T-helper 17 cell (primary cell): ENCODE data around the gene PRDX4. TPM values are rescaled to one million over a fixed set of nuclear protein-coding genes. Genes with fewer than 3 reads are reported as not detected.
A peak's percentile ranks its signal among the peaks of the same experiment; 100 is the strongest.

Experiments used
- ATAC-seq: fragments of 150-1000 bp; cut with Tn5 transposase; 2 replicates; pipeline ENCODE4 v1.10.0; 2021; ENCODE audit warnings: mild to moderate bottlenecking, moderate library complexity
- DNase-seq, 3 donors: peaks; one replicate each; pipeline versions ENCODE4 v3.0.0 to v3.0.0-alpha.2; 2020 to 2021
- H3K9me3 ChIP-seq: one replicate; pipeline ENCODE4 v1.7.0; 2013; ENCODE audit warnings: low read length, mild to moderate bottlenecking; ENCODE audit not compliant: control insufficient read depth, poor library complexity, severe bottlenecking
- H3K27ac Mint-ChIP-seq: one replicate; pipeline ENCODE4 v1.8.0; 2022; ENCODE audit warnings: mild to moderate bottlenecking, moderate library complexity, mixed read lengths
- H3K27me3 Mint-ChIP-seq: one replicate; pipeline ENCODE4 v1.8.0; 2022; ENCODE audit warnings: mixed read lengths
- H3K36me3 Mint-ChIP-seq: one replicate; pipeline ENCODE4 v1.8.0; 2022; ENCODE audit warnings: low read depth, mixed read lengths
- H3K4me1 Mint-ChIP-seq: one replicate; pipeline ENCODE4 v1.8.0; 2022; ENCODE audit warnings: mild to moderate bottlenecking, mixed read lengths
- H3K4me3 Mint-ChIP-seq: one replicate; pipeline ENCODE4 v1.8.0; 2022; ENCODE audit warnings: mild to moderate bottlenecking, moderate library complexity, mixed read lengths
- total RNA-seq, 4 donors: library from RNA in 2 of 4; stranded (reverse) in 2 of 4; gene quantifications; one replicate each; pipeline ENCODE4 v1.2.3 and lab custom pipeline; 2022 to 2026

The PRDX4 gene
- 1 to 10 TPM; 9.1 to 9.6 TPM for total RNA-seq
- 7.0 to 35.0 reads per million in 2 donors for total RNA-seq (lab: John Stamatoyannopoulos, UW)

GRCh38 chrX:23667239-23668177 lies at the start of gene PRDX4:
TSS of gene PRDX4 (plus strand) at chrX:23667493. CDS start at chrX:23667571, 78 bp downstream.
- no peaks in the 10 kb centered on the region for H3K9me3 ChIP-seq
- ATAC-seq (peak; percentile 86), DNase-seq (peak; percentile 46 to 63 (median 57))
- peak within 1 kb of the TSS; percentile 34 for H3K27ac Mint-ChIP-seq
- peaks cover 10% of the 10 kb centered on the region for H3K4me1 Mint-ChIP-seq
- no peaks in the 10 kb centered on the region for H3K27me3 Mint-ChIP-seq
- no peaks in the 10 kb centered on the region for H3K36me3 Mint-ChIP-seq
- peak within 1 kb of the TSS; percentile 89 for H3K4me3 Mint-ChIP-seq

- no peak for DNase-seq
- no peak overlapping the region for H3K4me3 Mint-ChIP-seq
- H3K9me3 ChIP-seq = no peaks in the 10 kb centered on the region
- H3K27me3 Mint-ChIP-seq = peaks cover 4% of the 10 kb centered on the region
- no peak for ATAC-seq
- H3K4me1 Mint-ChIP-seq = no peaks in the 10 kb centered on the region
- no peaks in the 10 kb centered on the region for H3K36me3 Mint-ChIP-seq
- H3K27ac Mint-ChIP-seq = no peak overlapping the region
Observed at GRCh38 chrX:23621621-23622265, 45.5 kb upstream of the PRDX4 start.

GRCh38 chrX:23623797-23624196 lies 43.5 kb upstream of the PRDX4 start:
- DNase-seq (no peak), ATAC-seq (no peak)

GRCh38 chrX:23626651-23627050 lies 40.6 kb upstream of the PRDX4 start:
- ATAC-seq = no peak
- Mint-ChIP-seq H3K4me3 (no peak overlapping the region), H3K4me1 (no peaks in the 10 kb centered on the region), H3K27ac (no peak overlapping the region), H3K27me3 (peaks cover 4% of the 10 kb centered on the region), H3K36me3 (no peaks in the 10 kb centered on the region)
- DNase-seq = no peak
- no peaks in the 10 kb centered on the region for H3K9me3 ChIP-seq

More at GRCh38 chrX:23623797-23624196, 43.5 kb upstream of the PRDX4 start:
- H3K4me3 Mint-ChIP-seq = no peak overlapping the region
- H3K36me3 Mint-ChIP-seq = no peaks in the 10 kb centered on the region
- H3K9me3 ChIP-seq = no peaks in the 10 kb centered on the region
- H3K4me1 Mint-ChIP-seq = no peaks in the 10 kb centered on the region
- no peak overlapping the region for H3K27ac Mint-ChIP-seq
- H3K27me3 Mint-ChIP-seq = peaks cover 4% of the 10 kb centered on the region

GRCh38 chrX:23628131-23628530 lies 39.2 kb upstream of the PRDX4 start:
- H3K9me3 ChIP-seq = no peaks in the 10 kb centered on the region
- no peak overlapping the region for H3K4me3 Mint-ChIP-seq
- ATAC-seq (no peak), DNase-seq (no peak)
- no peaks in the 10 kb centered on the region for H3K4me1 Mint-ChIP-seq
- no peaks in the 10 kb centered on the region for H3K36me3 Mint-ChIP-seq
- no peak overlapping the region for H3K27ac Mint-ChIP-seq
- peaks cover 4% of the 10 kb centered on the region for H3K27me3 Mint-ChIP-seq

GRCh38 chrX:23631136-23631535 lies 36.2 kb upstream of the PRDX4 start:
- ATAC-seq (no peak), DNase-seq (no peak)
- H3K9me3 ChIP-seq = no peaks in the 10 kb centered on the region
- H3K4me1 Mint-ChIP-seq = peaks cover 2% of the 10 kb centered on the region
- H3K36me3 Mint-ChIP-seq = no peaks in the 10 kb centered on the region
- H3K27me3 Mint-ChIP-seq = no peaks in the 10 kb centered on the region
- H3K4me3 Mint-ChIP-seq = no peak overlapping the region
- H3K27ac Mint-ChIP-seq = no peak overlapping the region

- Mint-ChIP-seq H3K36me3 (no peaks in the 10 kb centered on the region), H3K4me3 (no peak overlapping the region), H3K27ac (no peak overlapping the region), H3K27me3 (no peaks in the 10 kb centered on the region), H3K4me1 (peaks cover 2% of the 10 kb centered on the region)
- no peaks in the 10 kb centered on the region for H3K9me3 ChIP-seq
- DNase-seq = no peak
- no peak for ATAC-seq
Observed at GRCh38 chrX:23633834-23634580, 33.3 kb upstream of the PRDX4 start.

GRCh38 chrX:23637187-23637586 lies 30.1 kb upstream of the PRDX4 start:
- no peak for DNase-seq
- Mint-ChIP-seq H3K4me1 (peaks cover 2% of the 10 kb centered on the region), H3K4me3 (no peak overlapping the region), H3K36me3 (no peaks in the 10 kb centered on the region), H3K27ac (no peak overlapping the region), H3K27me3 (no peaks in the 10 kb centered on the region)
- no peaks in the 10 kb centered on the region for H3K9me3 ChIP-seq
- ATAC-seq = no peak

GRCh38 chrX:23643020-23643419 lies 24.3 kb upstream of the PRDX4 start:
- Mint-ChIP-seq H3K36me3 (no peaks in the 10 kb centered on the region), H3K4me1 (no peaks in the 10 kb centered on the region), H3K27me3 (no peaks in the 10 kb centered on the region), H3K27ac (no peak overlapping the region), H3K4me3 (no peak overlapping the region)
- DNase-seq = no peak
- no peak for ATAC-seq
- H3K9me3 ChIP-seq = no peaks in the 10 kb centered on the region

GRCh38 chrX:23644744-23645143 lies 22.5 kb upstream of the PRDX4 start:
- no peaks in the 10 kb centered on the region for H3K36me3 Mint-ChIP-seq
- H3K27me3 Mint-ChIP-seq = no peaks in the 10 kb centered on the region
- H3K27ac Mint-ChIP-seq = no peak overlapping the region
- DNase-seq (no peak), ATAC-seq (no peak)
- no peak overlapping the region for H3K4me3 Mint-ChIP-seq
- H3K9me3 ChIP-seq = no peaks in the 10 kb centered on the region
- no peaks in the 10 kb centered on the region for H3K4me1 Mint-ChIP-seq

GRCh38 chrX:23656091-23656490 lies 11.2 kb upstream of the PRDX4 start:
- Mint-ChIP-seq H3K4me3 (no peak overlapping the region), H3K27me3 (no peaks in the 10 kb centered on the region), H3K27ac (no peak overlapping the region), H3K36me3 (peaks cover 2% of the 10 kb centered on the region), H3K4me1 (no peaks in the 10 kb centered on the region)
- H3K9me3 ChIP-seq = no peaks in the 10 kb centered on the region
- no peak for ATAC-seq
- no peak for DNase-seq

GRCh38 chrX:23656684-23657083 lies 10.6 kb upstream of the PRDX4 start:
- H3K9me3 ChIP-seq = no peaks in the 10 kb centered on the region
- Mint-ChIP-seq H3K36me3 (peaks cover 2% of the 10 kb centered on the region), H3K4me3 (no peak overlapping the region), H3K27ac (no peak overlapping the region), H3K27me3 (no peaks in the 10 kb centered on the region), H3K4me1 (no peaks in the 10 kb centered on the region)
- no peak for ATAC-seq
- no peak for DNase-seq

- no peak overlapping the region for H3K4me3 Mint-ChIP-seq
- no peaks in the 10 kb centered on the region for H3K27me3 Mint-ChIP-seq
- peaks cover 2% of the 10 kb centered on the region for H3K36me3 Mint-ChIP-seq
- H3K27ac Mint-ChIP-seq = no peak overlapping the region
- no peaks in the 10 kb centered on the region for H3K9me3 ChIP-seq
- DNase-seq = no peak
- peaks cover 5% of the 10 kb centered on the region for H3K4me1 Mint-ChIP-seq
- ATAC-seq = no peak
Observed at GRCh38 chrX:23659339-23659738, 8.0 kb upstream of the PRDX4 start.
